ENCODE data around the gene GANC.
"Not testable (repeated sequence)": the region's sequence is repeated elsewhere in the genome, so short reads cannot be mapped to it uniquely, and the experiment has no call there.

Gene GANC, protein sequence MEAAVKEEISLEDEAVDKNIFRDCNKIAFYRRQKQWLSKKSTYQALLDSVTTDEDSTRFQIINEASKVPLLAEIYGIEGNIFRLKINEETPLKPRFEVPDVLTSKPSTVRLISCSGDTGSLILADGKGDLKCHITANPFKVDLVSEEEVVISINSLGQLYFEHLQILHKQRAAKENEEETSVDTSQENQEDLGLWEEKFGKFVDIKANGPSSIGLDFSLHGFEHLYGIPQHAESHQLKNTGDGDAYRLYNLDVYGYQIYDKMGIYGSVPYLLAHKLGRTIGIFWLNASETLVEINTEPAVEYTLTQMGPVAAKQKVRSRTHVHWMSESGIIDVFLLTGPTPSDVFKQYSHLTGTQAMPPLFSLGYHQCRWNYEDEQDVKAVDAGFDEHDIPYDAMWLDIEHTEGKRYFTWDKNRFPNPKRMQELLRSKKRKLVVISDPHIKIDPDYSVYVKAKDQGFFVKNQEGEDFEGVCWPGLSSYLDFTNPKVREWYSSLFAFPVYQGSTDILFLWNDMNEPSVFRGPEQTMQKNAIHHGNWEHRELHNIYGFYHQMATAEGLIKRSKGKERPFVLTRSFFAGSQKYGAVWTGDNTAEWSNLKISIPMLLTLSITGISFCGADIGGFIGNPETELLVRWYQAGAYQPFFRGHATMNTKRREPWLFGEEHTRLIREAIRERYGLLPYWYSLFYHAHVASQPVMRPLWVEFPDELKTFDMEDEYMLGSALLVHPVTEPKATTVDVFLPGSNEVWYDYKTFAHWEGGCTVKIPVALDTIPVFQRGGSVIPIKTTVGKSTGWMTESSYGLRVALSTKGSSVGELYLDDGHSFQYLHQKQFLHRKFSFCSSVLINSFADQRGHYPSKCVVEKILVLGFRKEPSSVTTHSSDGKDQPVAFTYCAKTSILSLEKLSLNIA (N-terminal part only)

DNA sequence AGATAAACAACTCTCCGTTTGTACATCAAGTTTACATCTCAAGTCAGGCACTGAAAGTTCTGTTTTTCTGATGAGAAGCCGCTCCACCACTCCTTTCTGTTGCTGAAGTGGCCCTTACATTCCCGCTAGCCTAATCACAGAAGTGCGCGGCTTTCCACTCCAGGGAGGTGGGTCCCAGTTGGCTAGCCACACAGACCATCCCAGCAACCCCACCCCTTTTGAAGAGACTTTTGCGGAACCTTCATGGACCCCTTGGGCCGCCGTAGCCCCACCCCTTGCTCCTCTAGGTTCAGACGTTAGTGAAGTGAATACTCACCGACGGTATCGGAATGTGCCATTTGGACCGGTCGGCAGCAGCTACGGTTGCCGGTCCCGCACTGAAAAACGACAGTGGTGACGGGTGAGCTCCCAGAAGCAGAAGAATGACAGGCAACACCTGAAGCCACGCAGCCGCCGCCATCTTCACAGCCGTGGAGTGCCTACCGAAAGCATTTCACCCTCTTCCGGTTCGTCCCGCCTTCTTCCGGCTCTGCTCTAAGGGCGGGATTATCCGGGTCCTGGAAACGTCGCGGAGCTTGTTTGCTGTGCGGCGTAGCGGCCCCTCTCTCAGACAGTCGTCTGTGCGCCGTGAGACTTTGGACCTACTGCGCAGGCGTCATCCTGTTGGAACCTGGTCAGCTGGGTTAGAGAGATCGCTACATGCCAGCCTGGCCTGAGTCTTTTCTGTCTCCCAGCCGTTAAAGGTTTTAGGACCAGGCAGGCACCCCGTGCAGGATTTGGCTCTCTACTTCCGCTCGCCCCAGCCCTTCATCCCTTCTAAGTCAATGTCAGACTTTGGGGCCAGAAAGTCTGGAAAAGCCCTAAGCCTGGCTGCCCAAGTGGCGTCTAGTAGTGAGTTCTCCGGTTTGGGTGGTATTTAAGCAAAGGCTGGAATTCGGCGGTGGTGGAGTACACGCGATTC, at the start of gene GANC, which contains the start of gene TMEM87A:
Gene GANC (plus strand): TSS at position 263 of the 961 bp plus-strand sequence. CDS start 1,281 bp downstream, outside the sequence.
Gene TMEM87A (minus strand): TSS at position 495 of the 961 bp plus-strand sequence. CDS start 35 bp downstream, at position 460.
- peak; percentile 95 for DNase-seq

DNA sequence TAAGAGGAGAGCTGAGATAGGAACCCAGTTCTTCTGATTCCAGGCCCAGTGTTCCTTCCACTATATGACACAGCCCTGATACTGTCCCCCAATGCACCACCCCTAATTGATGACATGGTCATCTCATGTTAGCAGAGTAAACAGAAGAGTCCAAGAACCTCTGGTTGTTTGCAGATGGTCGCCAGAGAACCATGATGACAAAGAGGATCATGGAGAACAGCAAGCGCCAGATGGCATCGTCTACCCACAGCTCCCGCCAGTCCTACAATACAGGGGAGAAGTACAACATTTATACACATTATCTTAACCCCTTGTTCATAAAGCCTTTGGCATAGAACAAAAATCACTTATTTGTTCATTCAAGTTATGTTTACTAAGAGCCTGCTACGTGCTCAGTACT, 46.4 kb upstream of the GANC start:
- no peak for DNase-seq

DNA sequence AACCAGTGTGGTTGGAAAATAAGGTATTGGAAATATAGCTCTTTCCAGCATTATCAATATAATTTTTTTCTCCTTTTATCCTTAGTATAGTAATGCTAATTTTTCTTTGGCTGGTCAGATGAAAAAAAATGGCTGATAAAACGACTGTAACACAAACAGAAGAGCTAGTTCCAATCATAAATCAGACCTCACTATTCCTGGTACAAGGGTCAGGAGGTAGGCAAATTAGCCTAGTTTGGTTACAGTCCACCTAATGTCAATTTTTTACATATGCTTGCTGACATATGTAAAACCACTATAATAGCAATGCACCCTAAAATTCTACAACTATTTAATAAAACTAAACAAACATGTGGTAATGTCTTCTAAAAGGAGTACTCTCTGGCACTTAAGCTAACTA, 45.0 kb upstream of the GANC start:
- no peak for DNase-seq

DNA sequence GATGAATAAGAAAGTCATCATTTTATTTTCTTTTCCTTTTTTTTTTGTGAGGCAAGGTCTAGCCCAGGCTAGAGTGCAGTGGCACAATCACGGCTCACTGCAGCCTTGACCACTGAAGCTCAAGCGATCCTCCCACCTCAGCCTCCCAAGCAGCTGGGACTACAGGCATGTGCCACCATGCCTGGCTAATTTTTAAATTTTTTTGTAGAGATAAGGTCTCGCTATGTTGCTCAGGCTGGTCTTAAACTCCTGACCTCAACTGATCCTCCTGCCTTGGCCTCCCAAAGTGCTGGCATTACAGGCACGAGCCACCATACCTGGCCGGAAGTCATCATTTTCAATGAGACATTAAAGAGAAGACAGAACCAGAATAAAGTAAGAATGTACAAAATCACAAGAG, 44.0 kb upstream of the GANC start:
- DNase-seq = not testable (repeated sequence)

DNA sequence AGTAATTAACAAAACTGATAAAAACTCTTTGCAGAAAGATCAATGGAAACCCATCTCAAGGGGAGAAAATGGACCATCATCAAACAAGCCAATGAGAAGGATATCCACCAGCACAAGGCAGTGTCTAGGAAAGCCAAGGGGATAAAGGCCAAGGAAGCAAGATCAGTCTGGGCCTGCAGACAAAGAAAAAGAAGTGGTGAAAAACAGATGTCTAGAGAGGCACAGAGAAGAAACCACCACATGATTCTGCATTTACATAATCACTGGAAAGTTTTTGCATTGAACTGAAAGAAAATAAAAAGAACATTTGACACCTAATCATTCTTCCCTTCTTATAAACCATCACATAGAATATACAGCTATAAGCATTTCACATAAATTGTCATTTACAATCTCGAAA, 41.9 kb upstream of the GANC start:
- no peak for DNase-seq

DNA sequence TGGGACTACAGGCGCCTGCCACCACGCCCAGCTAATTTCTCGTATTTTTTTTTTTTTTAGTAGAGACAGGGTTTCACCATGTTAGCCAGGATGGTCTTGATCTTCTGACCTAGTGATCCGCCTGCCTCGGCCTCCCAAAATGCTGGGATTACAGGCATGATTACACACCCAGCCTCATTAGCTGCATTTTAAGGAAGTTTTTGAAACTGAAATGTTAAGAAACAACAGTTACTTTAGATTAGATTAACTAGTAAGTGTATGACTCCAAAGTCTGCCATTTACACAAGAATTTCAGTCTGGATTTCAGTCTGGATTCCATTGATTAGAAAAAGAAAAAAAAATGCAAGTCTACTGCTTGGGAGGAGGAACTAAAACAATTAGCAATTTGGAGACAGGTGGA, 40.4 kb upstream of the GANC start:
- no peak for DNase-seq

DNA sequence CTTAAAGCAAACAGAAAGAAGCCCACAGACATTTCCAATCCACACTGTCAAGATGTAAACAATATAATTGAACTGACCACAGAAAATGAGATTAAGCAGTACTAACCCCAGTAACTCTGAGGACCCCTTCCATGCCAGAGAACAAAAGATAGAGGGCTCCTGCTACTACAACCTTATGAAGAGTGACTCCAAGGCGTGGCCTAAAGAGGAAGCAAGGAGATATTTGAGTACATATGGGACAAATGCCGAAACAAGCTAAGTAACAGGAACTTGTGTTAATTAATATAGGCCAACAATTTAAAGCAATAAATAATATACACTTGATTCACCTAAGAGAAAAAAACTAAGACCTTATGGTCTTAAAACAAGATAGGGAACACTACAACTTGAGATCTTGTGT, 39.9 kb upstream of the GANC start:
- DNase-seq = no peak

DNA sequence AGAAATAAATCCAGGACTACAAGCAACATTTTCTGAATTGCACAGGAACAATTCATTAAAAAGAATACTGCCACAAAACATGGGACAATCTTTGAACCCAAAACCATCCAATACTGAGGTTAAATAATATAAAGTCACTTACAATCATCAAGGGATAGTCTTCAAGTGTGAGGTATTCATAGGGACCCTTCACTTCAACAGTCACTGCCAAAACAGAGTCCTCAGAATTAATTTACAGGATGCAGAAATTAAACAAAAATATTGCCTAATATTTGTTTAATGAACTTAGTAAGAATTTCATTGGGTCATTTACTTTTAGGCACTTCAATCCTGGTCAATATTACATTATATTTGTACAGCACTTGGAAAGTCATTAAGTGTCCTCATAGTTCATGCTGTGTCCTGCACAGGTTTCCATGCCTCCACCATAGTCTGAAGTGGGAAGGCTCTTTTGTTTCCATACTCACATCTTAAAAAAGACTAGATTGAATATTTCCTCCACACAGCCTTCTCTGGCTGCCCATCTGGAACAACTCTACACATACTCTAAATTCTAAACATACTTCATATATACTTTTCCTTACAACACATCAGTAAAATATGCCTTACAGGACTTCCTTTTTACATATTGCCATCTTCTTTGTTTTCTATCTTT, 33.3 kb upstream of the GANC start:
- no peak for DNase-seq

DNA sequence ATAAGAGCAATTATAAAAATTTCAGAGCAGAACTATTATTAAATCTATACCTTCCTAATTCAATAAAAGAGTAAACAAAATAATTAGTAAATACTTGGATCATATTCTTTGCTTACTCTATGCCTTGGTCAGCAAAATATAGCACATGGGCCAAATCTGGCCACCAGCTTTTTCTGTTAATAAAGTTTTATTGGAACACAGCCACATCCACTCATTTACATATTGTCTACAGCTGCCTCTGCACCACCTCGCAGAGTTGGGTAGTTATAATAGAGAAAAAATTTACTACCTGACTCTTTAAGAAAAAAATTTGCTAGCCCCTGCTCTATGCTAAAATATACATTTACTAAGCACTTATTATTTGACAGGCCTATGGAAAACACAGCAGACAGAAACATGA, 32.2 kb upstream of the GANC start:
- DNase-seq = no peak

DNA sequence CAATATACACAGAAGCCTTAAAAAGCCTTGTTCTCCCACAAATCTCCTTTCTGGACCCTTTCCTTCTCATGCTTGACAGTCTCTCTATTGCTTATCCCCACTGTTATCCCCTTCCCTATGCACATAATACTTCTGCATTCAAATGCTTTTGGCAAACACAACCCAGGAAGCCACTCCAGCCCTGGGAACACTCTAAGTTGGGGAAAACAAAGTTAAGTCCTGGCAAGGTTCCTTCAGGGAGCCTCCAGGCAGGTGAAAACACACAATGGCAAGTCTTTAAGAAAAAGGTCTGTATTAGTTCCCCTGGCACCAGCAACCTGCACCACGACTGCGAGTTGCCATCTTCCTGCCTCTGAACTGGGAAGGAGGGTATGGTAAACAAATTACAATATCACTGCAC, 19.7 kb upstream of the GANC start:
- DNase-seq = no peak

DNA sequence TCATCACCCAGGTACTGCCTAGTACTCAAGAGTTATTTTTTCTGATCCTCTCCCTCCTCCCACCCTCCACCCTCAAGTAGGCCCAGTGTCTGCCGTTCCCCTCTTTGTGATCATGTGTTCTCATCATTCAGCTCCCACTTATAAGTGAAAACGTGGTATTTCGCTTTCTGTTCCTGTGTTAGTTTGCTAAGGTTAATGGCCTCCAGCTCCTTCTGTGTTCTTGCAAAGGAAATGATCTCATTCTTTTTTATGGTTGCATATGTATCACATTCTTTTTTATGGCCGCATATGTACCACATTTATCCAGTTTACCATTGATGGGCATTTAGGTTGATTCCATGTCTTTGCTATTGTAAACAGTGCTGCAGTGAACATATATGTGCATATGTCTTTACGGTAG, 8.2 kb upstream of the GANC start:
- no peak for DNase-seq

DNA sequence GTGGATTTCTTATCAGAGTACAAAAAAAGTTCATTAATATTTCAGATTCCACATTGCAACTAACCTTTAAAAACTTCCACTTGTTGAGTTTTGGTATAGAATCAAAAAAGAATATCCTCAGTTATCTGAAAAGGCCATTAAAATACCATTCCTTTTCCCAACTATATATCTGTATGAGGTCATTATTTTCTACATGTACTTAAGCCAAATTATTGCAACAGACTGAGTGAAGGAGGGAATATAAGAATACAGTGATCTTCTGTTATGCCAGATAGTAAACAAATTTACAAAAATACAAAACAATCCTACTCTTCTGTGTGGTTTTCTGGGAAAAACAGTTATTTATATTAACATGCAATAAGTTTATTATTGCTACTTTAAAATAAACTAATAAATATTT, 5.7 kb upstream of the GANC start:
- no peak for DNase-seq

DNA sequence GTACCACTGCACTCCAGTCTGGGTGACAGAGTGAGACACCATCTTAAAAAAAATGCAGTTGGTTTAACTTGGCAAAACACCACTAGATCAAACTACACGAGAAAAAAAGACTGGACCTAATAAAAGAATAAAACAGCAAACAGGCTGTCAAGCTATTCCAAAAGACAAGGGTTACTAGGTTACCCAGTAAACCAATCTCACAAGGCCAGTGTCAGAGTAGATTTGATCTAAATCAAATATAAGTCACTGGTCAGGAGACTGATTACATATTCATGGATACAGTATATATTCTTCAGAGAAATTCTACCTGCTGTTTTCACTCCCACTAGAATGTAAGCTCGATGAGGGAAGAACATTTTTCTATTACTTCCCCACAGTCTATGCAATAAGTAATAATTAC, 2.5 kb upstream of the GANC start:
- DNase-seq = no peak

DNA sequence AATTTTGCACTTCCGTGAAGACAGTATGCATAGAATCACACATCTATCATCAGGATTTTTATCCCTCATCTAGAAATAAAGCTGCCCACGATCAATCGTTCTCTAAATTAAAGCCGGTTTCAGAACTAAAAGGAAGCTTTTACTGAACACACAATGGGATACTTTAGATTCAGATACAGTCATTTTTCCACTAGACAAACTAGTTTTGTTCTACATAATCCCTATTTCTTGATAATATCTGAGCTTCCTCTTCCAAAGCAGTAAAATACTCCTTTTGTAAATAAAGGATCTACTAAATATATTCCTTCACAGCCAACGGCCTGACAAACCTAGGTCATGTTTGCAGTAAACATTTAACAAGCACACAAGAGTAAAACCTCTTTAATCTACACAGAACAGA, 2.0 kb upstream of the GANC start:
- DNase-seq = no peak

DNA sequence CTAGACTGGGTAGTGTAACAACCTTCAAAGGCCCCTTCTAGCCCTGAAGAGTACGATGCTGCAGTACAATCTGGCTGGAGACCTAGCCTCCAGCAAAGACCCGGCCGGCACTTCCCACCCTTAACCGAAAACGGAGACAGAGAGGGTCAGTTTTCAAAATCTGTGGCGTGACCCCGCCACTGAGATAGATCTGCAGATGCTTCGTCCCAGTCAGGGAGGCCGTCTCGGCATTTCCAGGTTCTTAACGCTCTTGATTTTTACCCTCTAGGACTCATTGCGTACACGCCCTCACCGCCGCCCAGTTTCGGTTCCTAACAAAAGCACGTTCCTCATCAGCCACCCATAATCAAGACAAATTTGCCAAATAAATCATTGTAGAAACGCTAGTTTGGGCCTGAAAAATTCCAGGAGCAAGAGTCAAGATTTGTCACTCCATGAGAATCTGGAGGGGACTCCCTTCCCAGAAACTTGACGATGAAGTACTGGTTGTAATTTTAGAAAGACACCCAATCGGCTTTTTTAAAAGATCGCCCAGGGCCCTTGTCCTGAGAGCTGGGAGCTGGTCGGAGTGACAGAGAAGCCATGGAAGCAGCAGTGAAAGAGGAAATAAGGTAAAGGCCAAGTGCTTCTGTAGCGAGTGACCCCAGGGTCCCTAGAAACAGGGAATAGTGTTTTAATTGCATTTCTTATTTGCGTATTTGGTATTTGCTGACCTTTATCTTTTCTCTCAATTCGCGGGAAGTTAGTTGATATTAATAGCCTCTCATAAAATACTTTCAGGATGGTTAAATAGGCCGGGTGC, 1.1 kb downstream of the GANC start:
- peak; percentile 51 for DNase-seq

DNA sequence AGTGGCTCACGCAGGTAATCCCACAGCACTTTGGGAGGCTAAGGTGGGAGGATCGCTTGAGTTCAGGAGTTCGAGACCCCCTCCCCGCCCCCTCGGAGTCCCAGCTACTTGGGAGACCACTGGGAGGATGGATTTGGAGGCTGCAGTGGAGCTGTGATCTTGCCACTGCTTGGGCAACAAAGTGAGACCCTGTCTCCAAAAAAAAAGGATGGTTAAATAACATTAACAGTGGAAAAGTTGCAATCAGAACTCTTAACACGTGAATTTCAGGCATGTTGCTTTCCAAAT, 1.6 kb downstream of the GANC start:
- no peak for DNase-seq

DNA sequence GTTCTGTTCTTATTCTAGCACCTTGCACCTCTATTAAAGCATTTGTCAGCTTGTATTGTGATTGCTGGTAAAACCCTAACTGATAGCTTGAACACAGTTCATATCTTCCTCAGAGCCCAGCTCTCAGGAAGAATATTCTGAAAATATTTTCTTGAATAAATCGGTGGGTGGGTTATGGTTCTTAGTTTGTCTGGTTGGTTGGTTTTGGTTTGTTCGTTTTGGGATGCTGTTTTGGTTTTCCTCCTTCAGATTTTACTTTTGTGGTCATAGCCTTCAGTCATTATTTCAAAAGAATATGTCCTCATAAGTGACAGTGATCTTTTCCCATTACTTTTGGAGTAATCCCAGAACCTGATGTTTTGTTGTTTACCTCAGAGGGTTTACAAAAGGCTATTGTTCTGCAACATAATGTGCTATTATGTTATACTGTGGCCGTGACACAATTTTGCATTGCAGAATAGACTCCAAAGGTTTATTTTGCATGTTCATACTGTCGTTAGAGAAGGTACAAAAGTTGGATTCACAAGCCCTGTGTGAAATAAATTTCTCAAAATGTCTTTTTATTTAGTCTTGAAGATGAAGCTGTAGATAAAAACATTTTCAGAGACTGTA, 2.9 kb downstream of the GANC start:
- no peak for DNase-seq

DNA sequence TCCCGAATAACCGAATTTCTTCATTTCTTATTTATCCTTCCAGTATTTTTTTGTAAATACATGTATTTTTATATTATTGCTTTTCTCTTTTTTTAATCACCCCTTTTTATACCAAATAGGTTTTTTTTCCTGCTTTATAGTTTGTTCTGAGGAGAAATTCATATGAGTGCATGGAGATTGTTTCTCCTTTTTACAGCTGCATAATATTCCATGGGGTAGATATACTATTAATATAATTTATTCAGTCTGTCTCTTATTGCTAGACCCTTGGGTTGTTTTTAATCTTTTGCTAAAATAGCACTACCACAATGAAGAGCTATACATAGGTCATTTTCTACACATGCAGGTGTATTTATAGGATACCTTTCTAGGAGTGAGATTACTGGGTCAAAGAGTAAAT, 3.8 kb downstream of the GANC start:
- no peak for DNase-seq

DNA sequence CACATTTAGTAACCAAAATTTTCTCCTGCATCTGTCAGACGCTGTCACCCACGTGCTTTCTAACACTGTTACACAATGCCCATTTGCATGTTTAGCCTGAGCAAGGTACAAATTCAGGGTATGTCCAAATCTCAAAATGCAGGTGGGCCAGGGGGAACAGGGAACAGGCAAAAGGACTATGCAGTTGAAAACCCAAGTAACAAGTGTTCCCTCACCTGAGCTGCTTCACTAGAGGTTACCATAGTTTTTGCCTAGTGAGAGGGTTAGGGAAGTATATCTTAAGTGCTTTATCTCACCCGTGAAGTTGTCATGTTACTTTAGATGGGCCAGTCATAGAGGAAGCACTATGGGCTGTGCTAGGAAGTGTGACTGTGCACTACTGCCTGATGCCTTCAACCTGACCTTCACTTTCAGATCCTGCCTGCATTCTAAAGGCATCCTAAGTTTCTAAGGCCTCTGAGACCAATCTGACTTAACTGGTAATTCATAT, 6.3 kb downstream of the GANC start:
- no peak for DNase-seq

DNA sequence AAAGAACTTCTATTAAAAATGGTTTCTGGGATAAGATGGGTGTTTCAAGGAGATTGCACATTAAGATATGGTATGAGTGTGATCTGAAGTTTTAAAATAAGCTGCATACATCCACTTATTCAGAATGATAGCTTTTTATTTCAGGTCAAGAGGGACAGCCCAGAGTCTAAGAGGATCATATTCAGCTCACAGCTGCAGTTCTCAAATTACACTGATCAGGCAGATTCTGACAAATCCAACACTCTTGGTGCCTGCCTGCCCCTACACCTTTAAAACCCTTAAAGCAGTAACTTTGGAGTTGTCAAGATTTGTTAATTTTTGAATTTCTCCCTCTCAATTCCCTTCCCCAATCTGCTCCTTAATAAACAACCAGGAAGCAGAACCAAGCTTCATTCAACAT, 9.3 kb downstream of the GANC start:
- DNase-seq = no peak

DNA sequence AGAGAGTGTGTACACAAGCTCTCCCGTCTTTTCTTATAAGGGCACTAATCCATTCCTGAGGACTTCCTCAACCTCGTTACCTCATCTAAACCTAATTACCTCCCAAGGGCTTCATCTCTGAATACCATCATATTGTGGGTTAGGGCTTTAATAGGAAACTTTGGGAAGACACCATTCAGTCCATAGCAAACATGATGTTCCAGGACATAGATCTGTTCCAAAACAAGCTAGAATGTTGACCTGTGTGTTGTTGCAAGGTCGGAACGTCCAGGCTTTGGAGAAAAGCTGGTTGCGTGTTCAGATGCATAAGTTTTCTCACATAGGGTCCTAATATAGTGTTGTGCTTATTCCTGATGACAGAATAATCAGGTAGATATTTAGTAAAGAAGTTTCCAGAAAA, 9.9 kb downstream of the GANC start:
- no peak for DNase-seq

All from NCI-H1092 treated with DMSO at 0.1 percent for 48 hours (cell line).